Liver (tissue), 3 donors: ENCODE results near the gene YOD1.

Source experiments
- CTCF ChIP-seq: fragments of 150-350 bp; IDR thresholded peaks from 2 replicates; pipeline ENCODE4 v1.5.1; 2017; ENCODE audit warnings: improper control_type of control experiment, low read depth, low read length; ENCODE audit not compliant: missing input control
- FOXA1 ChIP-seq: IDR thresholded peaks from 2 replicates; pipeline ENCODE4 v1.6.1; 2016; ENCODE audit warnings: antibody characterized with exemption
- GABPA ChIP-seq, 2 donors: IDR thresholded peaks in 1 of 2; conservative IDR thresholded peaks in 1 of 2; 2 replicates each; pipeline ENCODE4 v1.6.1; 2016; ENCODE audit warnings: antibody characterized with exemption in 2 of 2, mild to moderate bottlenecking in 1 of 2, moderate library complexity in 1 of 2
- MAX ChIP-seq: IDR thresholded peaks from 2 replicates; pipeline ENCODE4 v1.6.1; 2016; ENCODE audit warnings: antibody characterized with exemption
- RAD21 ChIP-seq, 2 donors: IDR thresholded peaks; 2 replicates each; pipeline ENCODE4 v1.6.1; 2016; ENCODE audit warnings: antibody characterized with exemption in 2 of 2, mild to moderate bottlenecking in 2 of 2
- TAF1 ChIP-seq: conservative IDR thresholded peaks from 2 replicates; pipeline ENCODE4 v1.6.1; 2016; ENCODE audit warnings: antibody characterized with exemption, mild to moderate bottlenecking
- YY1 ChIP-seq: IDR thresholded peaks from 2 replicates; pipeline ENCODE4 v1.6.1; 2016; ENCODE audit warnings: antibody characterized with exemption, mild to moderate bottlenecking
- ZBTB33 ChIP-seq: IDR thresholded peaks from 2 replicates; pipeline ENCODE4 v1.6.1; 2016; ENCODE audit warnings: antibody characterized with exemption
- donor health status: healthy.
- donor health status: healthy.

- TF ChIP-seq CTCF (no peak), RAD21 (IDR thresholded peaks at IDR 0.05) (no peak), FOXA1 (no peak), GABPA (IDR thresholded peaks at IDR 0.05 in 1 of 2, conservative IDR thresholded peaks at IDR 0.05 in 1 of 2) (no peak), TAF1 (no peak), MAX (no peak), YY1 (no peak), ZBTB33 (no peak)
Measured at GRCh38 chr1:207081806-207082205, 30.8 kb upstream of the YOD1 start.
